Thoracic aorta (tissue), 2 donors: ENCODE data around the gene EDIL3. TPM values are rescaled to one million over a fixed set of nuclear protein-coding genes. Genes with fewer than 3 reads are reported as not detected.

Experiments
- ATAC-seq: fragments of 150-250 bp; one replicate; pipeline ENCODE4 v1.8.0; 2017; ENCODE audit warnings: low read depth; ENCODE audit not compliant: insufficient number of reproducible peaks, low FRiP score
- DNase-seq: peaks from one replicate; pipeline ENCODE4 v3.0.0-alpha.2; 2020; ENCODE audit warnings: low spot score
- H3K27ac ChIP-seq, 2 donors: fragments of 200-600 bp; sonication (generic); 1 replicate in 1 of 2; 2 replicates in 1 of 2; pipeline ENCODE4 v1.5.1; 2016; ENCODE audit warnings: mild to moderate bottlenecking in 2 of 2, moderate library complexity in 2 of 2
- H3K27me3 ChIP-seq: fragments of 200-600 bp; sonication (generic); replicated peaks from 2 replicates; pipeline ENCODE4 v1.6.0; 2016; ENCODE audit warnings: mild to moderate bottlenecking; ENCODE audit not compliant: insufficient read depth
- H3K36me3 ChIP-seq: fragments of 200-600 bp; sonication (generic); one replicate; pipeline ENCODE4 v1.5.1; 2016
- H3K4me1 ChIP-seq, 2 donors: fragments of 200-600 bp; sonication (generic); 1 replicate in 1 of 2; 2 replicates in 1 of 2; pipeline versions ENCODE4 v1.5.1 to v1.6.0; 2016; ENCODE audit warnings: low read depth in 2 of 2, mild to moderate bottlenecking in 1 of 2; ENCODE audit not compliant: control insufficient read depth in 1 of 2
- H3K4me3 ChIP-seq: fragments of 200-600 bp; sonication (generic); 2 replicates; pipeline ENCODE4 v1.5.1; 2016; ENCODE audit warnings: mild to moderate bottlenecking
- H3K9me3 ChIP-seq: fragments of 200-600 bp; sonication (generic); 2 replicates; pipeline ENCODE4 v1.5.1; 2016
- CTCF ChIP-seq: fragments of 200-600 bp; sonication (generic); IDR thresholded peaks from one replicate; pipeline ENCODE4 v1.5.1; 2019; ENCODE audit warnings: antibody characterized with exemption
- total RNA-seq, 2 donors: library from RNA; depleted of rRNA; stranded (reverse); fragments of >200 nt; gene quantifications; one replicate each; pipeline versions ENCODE4 v1.1.0 to v1.2.3, GENCODE V29; 2016

EDIL3 gene
- total RNA-seq, 2 donors from 2014 or later, result 157 to 170 TPM

- no peaks in the 10 kb centered on the region for H3K27me3 ChIP-seq
- no peaks in the 10 kb centered on the region for H3K9me3 ChIP-seq
- H3K27ac ChIP-seq, result no peak overlapping the region
- H3K36me3 ChIP-seq, result no peaks in the 10 kb centered on the region
- no peak for TF ChIP-seq CTCF
- DNase-seq (no peak), ATAC-seq (no peak)
- no peak overlapping the region for H3K4me3 ChIP-seq
- H3K4me1 ChIP-seq, result no peaks in the 10 kb centered on the region
Measured at GRCh38 chr5:84149094-84149493, 235.6 kb downstream of the EDIL3 start.

DNA sequence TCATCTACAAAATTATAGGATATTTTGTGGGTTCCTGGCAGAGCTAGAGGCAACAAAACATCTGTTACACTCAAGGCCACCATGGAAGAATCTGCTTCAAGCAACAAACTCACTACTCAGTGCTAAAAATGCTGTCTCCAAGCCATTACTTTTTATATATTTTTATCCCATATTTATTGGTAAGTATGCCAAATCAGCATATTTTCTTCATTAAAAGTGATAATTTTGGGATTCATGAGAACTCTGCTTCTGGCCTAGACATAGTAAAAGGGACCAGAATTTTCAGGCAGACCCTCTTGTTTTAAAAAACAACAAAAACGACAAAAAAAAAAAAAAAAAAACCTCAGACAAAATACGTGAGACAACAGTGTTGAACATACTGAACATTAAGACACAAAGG lies 236.0 kb downstream of the EDIL3 start:
- no peak for TF ChIP-seq CTCF

GRCh38 chr5:84137541-84137940 lies 247.1 kb downstream of the EDIL3 start:
- H3K36me3 ChIP-seq, result peaks cover 3% of the 10 kb centered on the region
- no peaks in the 10 kb centered on the region for H3K4me1 ChIP-seq
- no peak for DNase-seq
- no peaks in the 10 kb centered on the region for H3K27me3 ChIP-seq
- no peak overlapping the region for H3K4me3 ChIP-seq
- no peak for ATAC-seq
- no peaks in the 10 kb centered on the region for H3K9me3 ChIP-seq
- no peak overlapping the region for H3K27ac ChIP-seq
- TF ChIP-seq CTCF, result no peak

More for the DNA sequence above, 236.0 kb downstream of the EDIL3 start:
- Histone ChIP-seq H3K27me3 (no peaks in the 10 kb centered on the region), H3K27ac (no peak overlapping the region), H3K4me3 (no peak overlapping the region), H3K9me3 (no peaks in the 10 kb centered on the region), H3K4me1 (no peaks in the 10 kb centered on the region), H3K36me3 (no peaks in the 10 kb centered on the region)
- ATAC-seq (no peak), DNase-seq (no peak)

GRCh38 chr5:84131372-84131771 lies 253.3 kb downstream of the EDIL3 start:
- Histone ChIP-seq H3K27me3 (no peaks in the 10 kb centered on the region), H3K4me1 (no peaks in the 10 kb centered on the region), H3K4me3 (no peak overlapping the region), H3K27ac (no peak overlapping the region), H3K9me3 (no peaks in the 10 kb centered on the region), H3K36me3 (peaks cover 3% of the 10 kb centered on the region)
- no peak for DNase-seq
- no peak for ATAC-seq
- no peak for TF ChIP-seq CTCF

- DNase-seq (no peak), ATAC-seq (no peak)
- no peaks in the 10 kb centered on the region for H3K27me3 ChIP-seq
- TF ChIP-seq CTCF, result no peak
- no peak overlapping the region for H3K27ac ChIP-seq
- H3K36me3 ChIP-seq, result no peaks in the 10 kb centered on the region
- no peaks in the 10 kb centered on the region for H3K4me1 ChIP-seq
- H3K9me3 ChIP-seq, result no peaks in the 10 kb centered on the region
- H3K4me3 ChIP-seq, result no peak overlapping the region
Measured at GRCh38 chr5:84130006-84130580, 254.6 kb downstream of the EDIL3 start.
